HG03280 (cell line): ENCODE data around the gene HPCAL4.
A peak's percentile ranks its signal among the peaks of the same experiment; 100 is the strongest.

Experiments used
- ATAC-seq: cut with Tn5 transposase; IDR thresholded peaks from one replicate; pipeline ENCODE4 v1.9.1; 2021; ENCODE audit warnings: mild to moderate bottlenecking, moderate library complexity; ENCODE audit not compliant: unreplicated experiment

Gene HPCAL4

GRCh38 chr1:39691383-39692151, at the start of gene HPCAL4:
HPCAL4 (minus strand) TSS chr1:39691433; CDS start chr1:39684603, 6,830 bp downstream.
- peak; percentile 92 for ATAC-seq

GRCh38 chr1:39738622-39739366, 47.6 kb upstream of the HPCAL4 start, which contains the start of gene PPIE:
PPIE (plus strand) TSS chr1:39738882; CDS start chr1:39738901, 19 bp downstream.
- peak; percentile 94 for ATAC-seq

GRCh38 chr1:39737546-39738169, 46.4 kb upstream of the HPCAL4 start:
- no peak for ATAC-seq

GRCh38 chr1:39735731-39736130, 44.5 kb upstream of the HPCAL4 start:
- ATAC-seq = no peak

- no peak for ATAC-seq
Measured at GRCh38 chr1:39733161-39733560, 41.9 kb upstream of the HPCAL4 start.

GRCh38 chr1:39732730-39733129, 41.5 kb upstream of the HPCAL4 start:
- no peak for ATAC-seq

GRCh38 chr1:39729842-39730241, 38.6 kb upstream of the HPCAL4 start:
- no peak for ATAC-seq

GRCh38 chr1:39729030-39729429, 37.8 kb upstream of the HPCAL4 start:
- ATAC-seq = no peak

GRCh38 chr1:39727932-39728317, 36.7 kb upstream of the HPCAL4 start:
- peak; percentile 46 for ATAC-seq

GRCh38 chr1:39727221-39727931, 36.1 kb upstream of the HPCAL4 start:
- peak; percentile 50 for ATAC-seq

GRCh38 chr1:39726600-39726999, 35.4 kb upstream of the HPCAL4 start:
- no peak for ATAC-seq

- ATAC-seq = no peak
Measured at GRCh38 chr1:39722495-39722894, 31.3 kb upstream of the HPCAL4 start.

- no peak for ATAC-seq
Measured at GRCh38 chr1:39721664-39722063, 30.4 kb upstream of the HPCAL4 start.

- ATAC-seq = no peak
Measured at GRCh38 chr1:39720094-39720999, 29.1 kb upstream of the HPCAL4 start.

GRCh38 chr1:39717809-39718208, 26.6 kb upstream of the HPCAL4 start:
- no peak for ATAC-seq

- no peak for ATAC-seq
Measured at GRCh38 chr1:39713557-39713956, 22.3 kb upstream of the HPCAL4 start.

GRCh38 chr1:39711966-39712340, 20.7 kb upstream of the HPCAL4 start:
- no peak for ATAC-seq

- no peak for ATAC-seq
Measured at GRCh38 chr1:39711104-39711965, 20.1 kb upstream of the HPCAL4 start.

- ATAC-seq = no peak
Measured at GRCh38 chr1:39707506-39707905, 16.3 kb upstream of the HPCAL4 start.
